Measurements from ENCODE around the gene WBP1L. TPM values are rescaled to one million over a fixed set of nuclear protein-coding genes. Genes with fewer than 3 reads are reported as not detected.

The WBP1L gene
- total and polyA plus RNA-seq, 2 experiments from 2014 or later, result 7.0 to 55.7 TPM

DNA sequence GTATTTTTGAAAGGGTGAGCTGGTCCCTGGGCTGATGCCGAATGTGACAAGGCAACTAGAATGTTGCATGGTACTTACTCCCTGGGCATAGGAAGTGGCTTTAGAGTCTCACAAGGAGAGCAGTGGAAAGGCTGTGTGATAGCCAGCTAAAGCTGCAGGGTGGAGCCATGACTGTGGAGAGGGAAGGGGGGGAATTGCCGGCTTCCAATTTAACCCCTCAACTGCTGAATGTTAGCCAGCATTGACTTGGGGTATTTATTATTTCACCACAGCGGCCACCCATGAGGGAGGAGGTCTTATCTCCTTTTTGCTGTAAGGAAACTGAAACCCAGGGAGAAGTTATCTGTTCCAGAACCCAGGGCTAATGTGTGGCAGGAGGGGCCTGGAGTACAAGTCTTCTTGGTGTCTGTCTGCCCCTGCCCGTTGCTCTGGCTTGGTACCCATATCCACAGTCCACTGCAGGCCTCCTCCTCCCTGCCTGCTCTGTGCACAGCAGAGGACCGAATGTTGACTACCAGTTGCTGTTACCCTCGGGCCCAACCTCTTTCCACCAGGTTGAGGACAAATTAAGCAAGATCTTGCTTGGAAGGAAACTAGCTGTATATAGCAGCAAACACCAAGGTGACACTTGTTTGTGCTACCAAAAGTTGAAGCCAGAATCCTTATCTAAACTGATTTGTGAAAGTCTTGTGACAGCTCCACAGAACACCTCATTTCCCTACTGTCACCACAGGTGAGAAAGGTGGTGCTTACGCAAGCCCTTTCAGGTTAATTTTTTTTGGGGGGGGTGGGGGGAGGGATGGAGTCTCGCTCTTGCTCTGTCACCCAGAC, 37.6 kb downstream of the WBP1L start (continued):
- TF ChIP-seq, protein P1, sequence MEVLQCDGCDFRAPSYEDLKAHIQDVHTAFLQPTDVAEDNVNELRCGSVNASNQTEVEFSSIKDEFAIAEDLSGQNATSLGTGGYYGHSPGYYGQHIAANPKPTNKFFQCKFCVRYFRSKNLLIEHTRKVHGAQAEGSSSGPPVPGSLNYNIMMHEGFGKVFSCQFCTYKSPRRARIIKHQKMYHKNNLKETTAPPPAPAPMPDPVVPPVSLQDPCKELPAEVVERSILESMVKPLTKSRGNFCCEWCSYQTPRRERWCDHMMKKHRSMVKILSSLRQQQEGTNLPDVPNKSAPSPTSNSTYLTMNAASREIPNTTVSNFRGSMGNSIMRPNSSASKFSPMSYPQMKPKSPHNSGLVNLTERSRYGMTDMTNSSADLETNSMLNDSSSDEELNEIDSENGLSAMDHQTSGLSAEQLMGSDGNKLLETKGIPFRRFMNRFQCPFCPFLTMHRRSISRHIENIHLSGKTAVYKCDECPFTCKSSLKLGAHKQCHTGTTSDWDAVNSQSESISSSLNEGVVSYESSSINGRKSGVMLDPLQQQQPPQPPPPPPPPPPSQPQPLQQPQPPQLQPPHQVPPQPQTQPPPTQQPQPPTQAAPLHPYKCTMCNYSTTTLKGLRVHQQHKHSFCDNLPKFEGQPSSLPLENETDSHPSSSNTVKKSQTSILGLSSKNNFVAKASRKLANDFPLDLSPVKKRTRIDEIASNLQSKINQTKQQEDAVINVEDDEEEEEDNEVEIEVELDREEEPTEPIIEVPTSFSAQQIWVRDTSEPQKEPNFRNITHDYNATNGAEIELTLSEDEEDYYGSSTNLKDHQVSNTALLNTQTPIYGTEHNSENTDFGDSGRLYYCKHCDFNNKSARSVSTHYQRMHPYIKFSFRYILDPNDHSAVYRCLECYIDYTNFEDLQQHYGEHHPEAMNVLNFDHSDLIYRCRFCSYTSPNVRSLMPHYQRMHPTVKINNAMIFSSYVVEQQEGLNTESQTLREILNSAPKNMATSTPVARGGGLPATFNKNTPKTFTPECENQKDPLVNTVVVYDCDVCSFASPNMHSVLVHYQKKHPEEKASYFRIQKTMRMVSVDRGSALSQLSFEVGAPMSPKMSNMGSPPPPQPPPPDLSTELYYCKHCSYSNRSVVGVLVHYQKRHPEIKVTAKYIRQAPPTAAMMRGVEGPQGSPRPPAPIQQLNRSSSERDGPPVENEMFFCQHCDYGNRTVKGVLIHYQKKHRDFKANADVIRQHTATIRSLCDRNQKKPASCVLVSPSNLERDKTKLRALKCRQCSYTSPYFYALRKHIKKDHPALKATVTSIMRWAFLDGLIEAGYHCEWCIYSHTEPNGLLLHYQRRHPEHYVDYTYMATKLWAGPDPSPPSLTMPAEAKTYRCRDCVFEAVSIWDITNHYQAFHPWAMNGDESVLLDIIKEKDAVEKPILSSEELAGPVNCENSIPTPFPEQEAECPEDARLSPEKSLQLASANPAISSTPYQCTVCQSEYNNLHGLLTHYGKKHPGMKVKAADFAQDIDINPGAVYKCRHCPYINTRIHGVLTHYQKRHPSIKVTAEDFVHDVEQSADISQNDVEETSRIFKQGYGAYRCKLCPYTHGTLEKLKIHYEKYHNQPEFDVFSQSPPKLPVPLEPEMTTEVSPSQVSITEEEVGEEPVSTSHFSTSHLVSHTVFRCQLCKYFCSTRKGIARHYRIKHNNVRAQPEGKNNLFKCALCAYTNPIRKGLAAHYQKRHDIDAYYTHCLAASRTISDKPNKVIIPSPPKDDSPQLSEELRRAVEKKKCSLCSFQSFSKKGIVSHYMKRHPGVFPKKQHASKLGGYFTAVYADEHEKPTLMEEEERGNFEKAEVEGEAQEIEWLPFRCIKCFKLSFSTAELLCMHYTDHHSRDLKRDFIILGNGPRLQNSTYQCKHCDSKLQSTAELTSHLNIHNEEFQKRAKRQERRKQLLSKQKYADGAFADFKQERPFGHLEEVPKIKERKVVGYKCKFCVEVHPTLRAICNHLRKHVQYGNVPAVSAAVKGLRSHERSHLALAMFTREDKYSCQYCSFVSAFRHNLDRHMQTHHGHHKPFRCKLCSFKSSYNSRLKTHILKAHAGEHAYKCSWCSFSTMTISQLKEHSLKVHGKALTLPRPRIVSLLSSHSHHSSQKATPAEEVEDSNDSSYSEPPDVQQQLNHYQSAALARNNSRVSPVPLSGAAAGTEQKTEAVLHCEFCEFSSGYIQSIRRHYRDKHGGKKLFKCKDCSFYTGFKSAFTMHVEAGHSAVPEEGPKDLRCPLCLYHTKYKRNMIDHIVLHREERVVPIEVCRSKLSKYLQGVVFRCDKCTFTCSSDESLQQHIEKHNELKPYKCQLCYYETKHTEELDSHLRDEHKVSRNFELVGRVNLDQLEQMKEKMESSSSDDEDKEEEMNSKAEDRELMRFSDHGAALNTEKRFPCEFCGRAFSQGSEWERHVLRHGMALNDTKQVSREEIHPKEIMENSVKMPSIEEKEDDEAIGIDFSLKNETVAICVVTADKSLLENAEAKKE (CRISPR knock-in tag; IDR thresholded peaks at IDR 0.05), result no peak
- TF ChIP-seq CREB1 (CRISPR knock-in tag; IDR thresholded peaks at IDR 0.05; ENCODE audit: low read depth) (no peak), POLR2AphosphoS5 (IDR thresholded peaks at IDR 0.05; ENCODE audit: low read depth) (no peak), EZH2phosphoT487 (IDR thresholded peaks at IDR 0.05; ENCODE audit: unreplicated experiment) (no peak), ZNF114 (CRISPR knock-in tag; IDR thresholded peaks at IDR 0.05) (no peak)
- TF ChIP-seq, protein P2, sequence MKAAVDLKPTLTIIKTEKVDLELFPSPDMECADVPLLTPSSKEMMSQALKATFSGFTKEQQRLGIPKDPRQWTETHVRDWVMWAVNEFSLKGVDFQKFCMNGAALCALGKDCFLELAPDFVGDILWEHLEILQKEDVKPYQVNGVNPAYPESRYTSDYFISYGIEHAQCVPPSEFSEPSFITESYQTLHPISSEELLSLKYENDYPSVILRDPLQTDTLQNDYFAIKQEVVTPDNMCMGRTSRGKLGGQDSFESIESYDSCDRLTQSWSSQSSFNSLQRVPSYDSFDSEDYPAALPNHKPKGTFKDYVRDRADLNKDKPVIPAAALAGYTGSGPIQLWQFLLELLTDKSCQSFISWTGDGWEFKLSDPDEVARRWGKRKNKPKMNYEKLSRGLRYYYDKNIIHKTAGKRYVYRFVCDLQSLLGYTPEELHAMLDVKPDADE (IDR thresholded peaks at IDR 0.05), result no peak

- H4K20me1 ChIP-seq (replicated peaks; ENCODE audit: insufficient read depth), result no peaks in the 10 kb centered on the region; the same call in 1 of the 2 replicates
- no peak for TF ChIP-seq POLR2AphosphoS5 (IDR thresholded peaks at IDR 0.05; ENCODE audit: low read depth)
- TF ChIP-seq, protein P3, sequence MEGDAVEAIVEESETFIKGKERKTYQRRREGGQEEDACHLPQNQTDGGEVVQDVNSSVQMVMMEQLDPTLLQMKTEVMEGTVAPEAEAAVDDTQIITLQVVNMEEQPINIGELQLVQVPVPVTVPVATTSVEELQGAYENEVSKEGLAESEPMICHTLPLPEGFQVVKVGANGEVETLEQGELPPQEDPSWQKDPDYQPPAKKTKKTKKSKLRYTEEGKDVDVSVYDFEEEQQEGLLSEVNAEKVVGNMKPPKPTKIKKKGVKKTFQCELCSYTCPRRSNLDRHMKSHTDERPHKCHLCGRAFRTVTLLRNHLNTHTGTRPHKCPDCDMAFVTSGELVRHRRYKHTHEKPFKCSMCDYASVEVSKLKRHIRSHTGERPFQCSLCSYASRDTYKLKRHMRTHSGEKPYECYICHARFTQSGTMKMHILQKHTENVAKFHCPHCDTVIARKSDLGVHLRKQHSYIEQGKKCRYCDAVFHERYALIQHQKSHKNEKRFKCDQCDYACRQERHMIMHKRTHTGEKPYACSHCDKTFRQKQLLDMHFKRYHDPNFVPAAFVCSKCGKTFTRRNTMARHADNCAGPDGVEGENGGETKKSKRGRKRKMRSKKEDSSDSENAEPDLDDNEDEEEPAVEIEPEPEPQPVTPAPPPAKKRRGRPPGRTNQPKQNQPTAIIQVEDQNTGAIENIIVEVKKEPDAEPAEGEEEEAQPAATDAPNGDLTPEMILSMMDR (conservative IDR thresholded peaks at IDR 0.05; ENCODE audit: low read depth in 2 of 2), result no peak
- TF ChIP-seq EZH2 (IDR thresholded peaks at IDR 0.05; ENCODE audit: low read depth, unreplicated experiment), result no peak
- TF ChIP-seq, protein P4, sequence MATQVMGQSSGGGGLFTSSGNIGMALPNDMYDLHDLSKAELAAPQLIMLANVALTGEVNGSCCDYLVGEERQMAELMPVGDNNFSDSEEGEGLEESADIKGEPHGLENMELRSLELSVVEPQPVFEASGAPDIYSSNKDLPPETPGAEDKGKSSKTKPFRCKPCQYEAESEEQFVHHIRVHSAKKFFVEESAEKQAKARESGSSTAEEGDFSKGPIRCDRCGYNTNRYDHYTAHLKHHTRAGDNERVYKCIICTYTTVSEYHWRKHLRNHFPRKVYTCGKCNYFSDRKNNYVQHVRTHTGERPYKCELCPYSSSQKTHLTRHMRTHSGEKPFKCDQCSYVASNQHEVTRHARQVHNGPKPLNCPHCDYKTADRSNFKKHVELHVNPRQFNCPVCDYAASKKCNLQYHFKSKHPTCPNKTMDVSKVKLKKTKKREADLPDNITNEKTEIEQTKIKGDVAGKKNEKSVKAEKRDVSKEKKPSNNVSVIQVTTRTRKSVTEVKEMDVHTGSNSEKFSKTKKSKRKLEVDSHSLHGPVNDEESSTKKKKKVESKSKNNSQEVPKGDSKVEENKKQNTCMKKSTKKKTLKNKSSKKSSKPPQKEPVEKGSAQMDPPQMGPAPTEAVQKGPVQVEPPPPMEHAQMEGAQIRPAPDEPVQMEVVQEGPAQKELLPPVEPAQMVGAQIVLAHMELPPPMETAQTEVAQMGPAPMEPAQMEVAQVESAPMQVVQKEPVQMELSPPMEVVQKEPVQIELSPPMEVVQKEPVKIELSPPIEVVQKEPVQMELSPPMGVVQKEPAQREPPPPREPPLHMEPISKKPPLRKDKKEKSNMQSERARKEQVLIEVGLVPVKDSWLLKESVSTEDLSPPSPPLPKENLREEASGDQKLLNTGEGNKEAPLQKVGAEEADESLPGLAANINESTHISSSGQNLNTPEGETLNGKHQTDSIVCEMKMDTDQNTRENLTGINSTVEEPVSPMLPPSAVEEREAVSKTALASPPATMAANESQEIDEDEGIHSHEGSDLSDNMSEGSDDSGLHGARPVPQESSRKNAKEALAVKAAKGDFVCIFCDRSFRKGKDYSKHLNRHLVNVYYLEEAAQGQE (IDR thresholded peaks at IDR 0.05; ENCODE audit: unreplicated experiment), result no peak
- no peak for TF ChIP-seq NANOG (IDR thresholded peaks at IDR 0.05; ENCODE audit: borderline replicate concordance)
- TF ChIP-seq CREB1 (CRISPR knock-in tag; IDR thresholded peaks at IDR 0.05; ENCODE audit: low read depth), result no peak
These were observed 38.3 kb downstream of the WBP1L start for GRCh38 chr10:102781921-102782557.

More at GRCh38 chr10:102781921-102782557, 38.3 kb downstream of the WBP1L start:
- H3K4me2 ChIP-seq, result no peak overlapping the region
- no peaks in the 10 kb centered on the region for H3F3A ChIP-seq (replicated peaks; ENCODE audit: low read depth)
- no peak overlapping the region for H3K27ac ChIP-seq (ENCODE audit: low read depth)
- no peak overlapping the region for H3K4me3 Mint-ChIP-seq
- no peak for ATAC-seq
- no peaks in the 10 kb centered on the region for H3K9me3 Mint-ChIP-seq
- no peaks in the 10 kb centered on the region for H3K27me3 ChIP-seq (ENCODE audit: insufficient read depth)
- peaks cover 8% of the 10 kb centered on the region for H3K27me3 Mint-ChIP-seq (ENCODE audit: insufficient read depth, low read depth, poor library complexity)
- H2AFZ ChIP-seq, result no peak overlapping the region
- no peak for DNase-seq (ENCODE audit: low spot score)
- no peaks in the 10 kb centered on the region for H3K36me3 ChIP-seq (ENCODE audit: insufficient read depth)
- H3K27ac Mint-ChIP-seq, result no peak overlapping the region
- H3K9me2 ChIP-seq (ENCODE audit: insufficient read depth), result no peaks in the 10 kb centered on the region
- H3K36me3 Mint-ChIP-seq (ENCODE audit: low read depth), result peaks cover 2% of the 10 kb centered on the region; the same call in 1 of the 3 replicates
- peaks cover 52% of the 10 kb centered on the region for H3K4me1 Mint-ChIP-seq
- H3K4me3 ChIP-seq, result no peak overlapping the region
- peaks cover 14% of the 10 kb centered on the region for H3K79me2 ChIP-seq (replicated peaks; ENCODE audit: insufficient read depth)
- peaks cover 47% of the 10 kb centered on the region for H3K4me1 ChIP-seq (ENCODE audit: insufficient read depth)
